K562 (cell line): ENCODE results near the gene TRMT2A. TPM values are rescaled to one million over a fixed set of nuclear protein-coding genes. Genes with fewer than 3 reads are reported as not detected.

Source experiments
- CBX1 ChIP-seq: sonication (generic); IDR thresholded peaks from 2 replicates; pipeline ENCODE4 v1.6.1; 2016; ENCODE audit warnings: antibody characterized with exemption, low read depth, mild to moderate bottlenecking
- CXXC5 ChIP-seq: fragments of 250-450 bp; sonication (Bioruptor Pico); IDR thresholded peaks from 2 replicates; pipeline ENCODE4 v1.8.0; 2022; ENCODE audit warnings: inconsistent platforms, mild to moderate bottlenecking, moderate library complexity
- ESRRA ChIP-seq: fragments of 450-650 bp; IDR thresholded peaks from 2 replicates; pipeline ENCODE4 v1.6.1; 2014; ENCODE audit warnings: low read depth, mild to moderate bottlenecking, moderate library complexity, borderline replicate concordance
- FOXM1 ChIP-seq, 2 experiments: fragments of 450-650 bp in 1 of 2; sonication (generic) in 1 of 2; formaldehyde crosslinking in 1 of 2; IDR thresholded peaks; 2 replicates each; pipeline versions ENCODE4 v1.6.1 to v1.9.0; 2017 to 2022; ENCODE audit warnings: low read depth in 2 of 2, mild to moderate bottlenecking in 2 of 2, missing genetic modification reagents in 1 of 2, moderate library complexity in 1 of 2
- HDAC6 ChIP-seq: IDR thresholded peaks from 2 replicates; pipeline ENCODE4 v1.6.1; 2012; ENCODE audit warnings: low read depth, mild to moderate bottlenecking, control low read depth, inconsistent platforms, low read length, moderate library complexity
- NR2C2 ChIP-seq, 2 experiments: fragments of 200-800 bp in 1 of 2; sonication (Bioruptor generic) in 1 of 2; sonication (generic) in 1 of 2; formaldehyde crosslinking in 1 of 2; IDR thresholded peaks; 2 replicates each; pipeline versions ENCODE4 v1.6.1 to v1.8.0; 2016 to 2022; ENCODE audit warnings: mild to moderate bottlenecking in 1 of 2, missing compliant biosample characterization in 1 of 2, missing genetic modification characterization in 1 of 2, missing genetic modification reagents in 1 of 2
- RBFOX2 ChIP-seq: fragments of 200-400 bp; formaldehyde crosslinking; IDR thresholded peaks from 2 replicates; pipeline ENCODE4 v1.6.1; 2017; ENCODE audit warnings: low read depth, mild to moderate bottlenecking, low read length, moderate library complexity
- RBM14 ChIP-seq: fragments of 200-400 bp; formaldehyde crosslinking; IDR thresholded peaks from 2 replicates; pipeline ENCODE4 v1.6.1; 2018; ENCODE audit warnings: low read depth, mild to moderate bottlenecking, low read length, moderate library complexity, borderline replicate concordance; ENCODE audit not compliant: insufficient read depth
- SIN3A ChIP-seq, 2 experiments: fragments of 150-350 bp in 1 of 2; IDR thresholded peaks; 2 replicates each; pipeline ENCODE4 v1.6.1; 2011 to 2016; ENCODE audit warnings: borderline replicate concordance in 2 of 2, low read depth in 2 of 2, low read length in 2 of 2, mild to moderate bottlenecking in 2 of 2, moderate library complexity in 2 of 2; ENCODE audit not compliant: control insufficient read depth in 1 of 2
- SMAD2 ChIP-seq: fragments of 150-350 bp; IDR thresholded peaks from 2 replicates; pipeline ENCODE4 v1.6.1; 2014; ENCODE audit warnings: low read depth, mild to moderate bottlenecking, low read length
- SMARCB1 ChIP-seq: IDR thresholded peaks from 2 replicates; pipeline ENCODE4 v1.6.1; 2011; ENCODE audit warnings: improper control_type of control experiment, low read depth; ENCODE audit not compliant: insufficient read length
- TSC22D4 ChIP-seq: fragments of 450-650 bp; IDR thresholded peaks from 2 replicates; pipeline ENCODE4 v1.6.1; 2016; ENCODE audit warnings: missing genetic modification characterization, missing biosample characterization, control low read depth
- ZBED1 ChIP-seq: IDR thresholded peaks from 2 replicates; pipeline ENCODE4 v1.6.1; 2014
- ZNF184 ChIP-seq: sonication (generic); formaldehyde crosslinking; IDR thresholded peaks from 2 replicates; pipeline ENCODE4 v1.5.0; 2020; ENCODE audit warnings: missing genetic modification reagents
- ZNF212 ChIP-seq: fragments of 450-650 bp; formaldehyde crosslinking; IDR thresholded peaks from 2 replicates; pipeline ENCODE4 v1.4.0; 2020; ENCODE audit warnings: mild to moderate bottlenecking
- ZNF217 ChIP-seq: sonication (generic); formaldehyde crosslinking; IDR thresholded peaks from 2 replicates; pipeline ENCODE4 v1.8.0; 2022; ENCODE audit warnings: mild to moderate bottlenecking, missing genetic modification reagents
- ZNF75A ChIP-seq: fragments of 450-650 bp; formaldehyde crosslinking; IDR thresholded peaks from 2 replicates; pipeline ENCODE4 v1.4.0; 2020; ENCODE audit warnings: mild to moderate bottlenecking
- polyA plus RNA-seq, 8 experiments: library from polyadenylated mRNA; depleted of rRNA in 4 of 8; stranded (reverse) in 5 of 8; unstranded in 3 of 8; fragments of >200 nt; fragmentation: Nextera tagmentation in 2 of 8; fragmentation: Illumina TruSeq in 1 of 8; extraction: Ambion mirVana in 2 of 8; extraction: Trizol in 1 of 8; gene quantifications; 2 replicates each; pipeline versions ENCODE4 v1.2.1 to v1.2.3, GENCODE V29; 2011 to 2014; ENCODE audit warnings: inconsistent platforms in 1 of 8, missing spikeins in 1 of 8
- total RNA-seq, 7 experiments: library from RNA; depleted of rRNA in 6 of 7; stranded (reverse); fragments of >200 nt in 6 of 7; fragmentation: Illumina TruSeq in 2 of 7; extraction: Trizol in 2 of 7; gene quantifications; 2 replicates each; pipeline versions ENCODE4 v1.2.1 to v1.2.3, GENCODE V29; 2011 to 2021; ENCODE audit warnings: low replicate concordance in 1 of 7
- TF ChIP-seq, protein P1 (sequence below): fragments of 250-450 bp; sonication (Bioruptor Pico); IDR thresholded peaks from 2 replicates; pipeline ENCODE4 v1.8.0; 2022; ENCODE audit warnings: moderate library complexity, mild to moderate bottlenecking, inconsistent platforms
- TF ChIP-seq, protein P2 (sequence below): fragments of 250-450 bp; sonication (Bioruptor Pico); IDR thresholded peaks from 2 replicates; pipeline ENCODE4 v1.9.0; 2021; ENCODE audit warnings: mild to moderate bottlenecking, inconsistent platforms

The TRMT2A gene
- total and polyA plus RNA-seq, 9 of the 15 experiments (the other 6 are each of a cell fraction or from before 2014, with no cell fraction given): 1.6 to 265 (median 140) TPM

DNA sequence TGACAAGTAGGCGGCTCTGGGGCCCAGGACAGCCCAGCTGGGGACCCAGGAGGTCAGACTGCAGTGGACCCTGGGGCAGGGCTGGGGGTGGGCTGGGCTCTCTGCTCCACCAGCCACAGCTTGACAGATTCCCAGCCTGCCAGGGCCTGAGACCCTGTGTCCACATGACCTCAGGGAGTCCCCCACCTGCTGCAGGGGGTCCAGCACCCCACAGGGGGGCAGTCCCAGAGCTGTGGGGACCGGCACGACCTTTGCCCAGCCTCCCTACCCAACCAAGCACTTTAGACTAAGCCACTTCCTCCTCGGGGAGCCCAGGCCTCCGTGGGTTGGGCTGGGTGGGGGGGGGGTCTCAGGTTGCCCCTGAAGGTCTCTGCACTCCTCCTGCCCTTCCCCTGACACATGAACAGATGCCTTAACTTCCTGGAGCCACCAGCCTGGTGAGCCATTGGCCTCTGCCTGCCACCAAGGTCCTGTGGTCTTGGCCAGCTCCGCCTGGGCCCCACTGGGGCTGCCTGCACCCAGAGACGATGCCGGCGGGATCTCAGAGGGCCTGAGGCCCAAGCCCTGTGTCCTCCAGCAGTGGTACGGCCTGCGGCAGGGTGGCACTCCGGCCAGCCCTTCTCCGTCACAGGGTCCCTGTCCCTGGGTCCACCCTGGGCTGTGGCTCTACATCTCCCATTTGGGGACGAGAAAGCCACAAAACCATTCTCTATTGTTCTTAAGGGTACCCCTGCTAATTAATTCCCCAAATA, 30.4 kb upstream of the TRMT2A start (continued):
- TF ChIP-seq FOXM1 (IDR thresholded peaks at IDR 0.05; ENCODE audit: low read depth) (no peak), FOXM1 (CRISPR knock-in tag; IDR thresholded peaks at IDR 0.05; ENCODE audit: low read depth) (peak; percentile 13; the same call in 1 of the 2 replicates), RBM14 (0 out of 2 replicates have a peak, but pooled peaks have one; percentile 25), CBX1 (no peak), SMAD2 (no peak), ZNF217 (no peak), ZBED1 (peak; percentile 22; the same call in 1 of the 2 replicates), ZNF184 (CRISPR knock-in tag) (0 out of 2 replicates have a peak, but pooled peaks have one; percentile 56), SIN3A (IDR thresholded peaks at IDR 0.05; ENCODE audit: borderline replicate concordance in 2 of 2, control insufficient read depth in 1 of 2, low read depth in 2 of 2, low read length in 2 of 2) (0 out of 4 replicates have a peak, but pooled peaks of 1 of the 2 experiments have one; percentile 29), CXXC5 (no peak), ZNF212 (CRISPR knock-in tag) (no peak), SMARCB1 (no peak), ESRRA (no peak), TSC22D4 (tag) (no peak), ZNF75A (CRISPR knock-in tag) (no peak), NR2C2 (CRISPR knock-in tag; IDR thresholded peaks at IDR 0.05) (no peak), NR2C2 (tag; IDR thresholded peaks at IDR 0.05) (no peak), RBFOX2 (0 out of 2 replicates have a peak, but pooled peaks have one; percentile 12), HDAC6 (0 out of 2 replicates have a peak, but pooled peaks have one; percentile 46)
- TF ChIP-seq, protein P1, sequence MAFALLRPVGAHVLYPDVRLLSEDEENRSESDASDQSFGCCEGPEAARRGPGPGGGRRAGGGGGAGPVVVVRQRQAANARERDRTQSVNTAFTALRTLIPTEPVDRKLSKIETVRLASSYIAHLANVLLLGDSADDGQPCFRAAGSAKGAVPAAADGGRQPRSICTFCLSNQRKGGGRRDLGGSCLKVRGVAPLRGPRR (CRISPR knock-in tag): no peak
- TF ChIP-seq, protein P2, sequence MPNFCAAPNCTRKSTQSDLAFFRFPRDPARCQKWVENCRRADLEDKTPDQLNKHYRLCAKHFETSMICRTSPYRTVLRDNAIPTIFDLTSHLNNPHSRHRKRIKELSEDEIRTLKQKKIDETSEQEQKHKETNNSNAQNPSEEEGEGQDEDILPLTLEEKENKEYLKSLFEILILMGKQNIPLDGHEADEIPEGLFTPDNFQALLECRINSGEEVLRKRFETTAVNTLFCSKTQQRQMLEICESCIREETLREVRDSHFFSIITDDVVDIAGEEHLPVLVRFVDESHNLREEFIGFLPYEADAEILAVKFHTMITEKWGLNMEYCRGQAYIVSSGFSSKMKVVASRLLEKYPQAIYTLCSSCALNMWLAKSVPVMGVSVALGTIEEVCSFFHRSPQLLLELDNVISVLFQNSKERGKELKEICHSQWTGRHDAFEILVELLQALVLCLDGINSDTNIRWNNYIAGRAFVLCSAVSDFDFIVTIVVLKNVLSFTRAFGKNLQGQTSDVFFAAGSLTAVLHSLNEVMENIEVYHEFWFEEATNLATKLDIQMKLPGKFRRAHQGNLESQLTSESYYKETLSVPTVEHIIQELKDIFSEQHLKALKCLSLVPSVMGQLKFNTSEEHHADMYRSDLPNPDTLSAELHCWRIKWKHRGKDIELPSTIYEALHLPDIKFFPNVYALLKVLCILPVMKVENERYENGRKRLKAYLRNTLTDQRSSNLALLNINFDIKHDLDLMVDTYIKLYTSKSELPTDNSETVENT (CRISPR knock-in tag): peak; percentile 24; the same call in 1 of the 2 replicates
